GM19455 (cell line): ENCODE data around the gene KCNH3.

Source experiments
- ATAC-seq: cut with Tn5 transposase; IDR thresholded peaks from one replicate; pipeline ENCODE4 v1.9.1; 2021; ENCODE audit not compliant: unreplicated experiment

KCNH3 gene

DNA sequence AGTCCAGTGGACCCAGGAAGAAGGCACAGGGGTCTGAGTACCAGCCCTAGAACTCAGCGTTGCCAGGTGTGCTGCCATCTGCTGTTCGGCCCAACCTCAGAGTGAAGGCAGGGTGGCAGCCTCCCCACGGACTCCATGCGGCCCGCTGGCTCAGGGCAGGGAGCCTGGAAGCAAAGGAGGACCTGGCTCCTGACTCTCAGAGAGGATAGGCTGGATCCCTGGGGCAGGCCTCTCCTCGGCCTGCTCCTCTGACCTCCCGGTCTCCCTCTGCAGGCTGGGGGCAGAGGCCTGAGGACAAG is 19.0 kb downstream of the KCNH3 start:
- ATAC-seq: no peak

- ATAC-seq: no peak
Observed at GRCh38 chr12:49558526-49558925, 19.7 kb downstream of the KCNH3 start.

DNA sequence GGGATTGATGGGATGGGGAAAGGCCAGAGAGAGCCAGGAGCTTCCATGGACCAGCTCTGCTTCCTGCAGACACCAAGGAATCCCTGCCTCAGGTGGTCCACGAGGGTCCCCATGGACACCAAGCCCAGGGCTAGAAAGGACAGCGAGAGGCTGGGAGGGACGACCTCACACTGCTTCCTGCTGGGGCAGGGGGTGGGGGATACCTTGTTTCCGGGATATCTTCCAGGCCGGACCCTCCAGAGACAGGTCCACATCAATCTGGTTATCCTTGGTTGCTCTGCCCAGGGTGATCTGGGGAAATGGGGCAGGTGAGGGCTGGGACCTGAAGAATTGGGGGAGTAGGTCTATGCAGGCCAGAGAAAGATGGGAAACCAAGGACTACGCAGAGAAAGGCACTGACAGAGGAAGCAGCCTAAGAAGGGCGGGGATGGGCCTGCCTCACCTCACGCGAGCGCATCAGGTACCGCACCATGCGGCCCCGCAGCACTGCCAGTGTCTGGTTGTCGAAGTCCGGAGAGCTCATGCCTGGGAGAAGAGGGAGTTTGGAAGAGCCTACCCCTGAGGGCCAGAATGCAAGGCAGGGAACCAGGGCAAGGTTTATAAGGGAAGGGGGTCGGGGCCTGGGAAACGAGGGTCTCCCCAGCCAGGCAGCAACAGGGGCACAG is 20.3 kb downstream of the KCNH3 start:
- no peak for ATAC-seq

- ATAC-seq: no peak
Observed at GRCh38 chr12:49560695-49561094, 21.9 kb downstream of the KCNH3 start.

DNA sequence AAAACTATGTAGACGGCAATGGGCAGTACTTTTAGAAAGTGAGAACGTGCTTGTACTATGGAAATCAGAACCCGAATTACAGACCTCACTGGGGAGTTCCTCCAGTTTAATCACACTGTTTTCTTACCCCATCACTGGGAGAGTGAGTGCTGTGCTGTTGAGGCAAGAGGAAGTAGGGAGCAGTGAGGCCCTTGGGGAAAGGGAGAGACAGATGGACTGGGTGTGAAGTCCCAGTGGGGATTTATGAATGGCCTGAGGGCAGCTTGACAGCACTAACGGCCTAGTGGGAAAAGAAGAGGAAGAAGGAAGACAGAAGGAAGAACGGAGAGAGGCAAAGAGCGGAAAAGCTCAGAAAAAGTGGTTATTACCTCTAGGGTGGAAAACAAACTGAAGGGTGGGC is 23.4 kb downstream of the KCNH3 start:
- ATAC-seq: no peak

DNA sequence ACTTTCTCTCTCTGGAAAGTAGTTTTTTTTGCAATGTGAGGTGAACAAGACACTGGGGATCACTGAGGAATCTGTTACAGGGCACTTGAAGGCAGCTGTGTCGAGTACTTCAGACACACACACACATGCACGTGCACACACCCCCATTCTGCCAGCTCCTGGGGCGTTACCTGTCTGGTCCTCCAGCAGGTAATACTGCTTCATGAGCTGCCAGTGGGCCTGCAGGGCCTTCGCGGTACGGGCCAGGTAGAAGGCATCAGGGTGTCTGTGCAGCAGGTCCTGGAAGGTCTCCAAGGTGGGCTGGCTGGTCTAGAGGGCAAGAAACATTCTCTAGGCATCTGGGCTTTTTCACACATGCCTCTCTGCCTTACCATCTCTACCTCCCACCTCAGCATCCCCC is 24.0 kb downstream of the KCNH3 start:
- no peak for ATAC-seq

DNA sequence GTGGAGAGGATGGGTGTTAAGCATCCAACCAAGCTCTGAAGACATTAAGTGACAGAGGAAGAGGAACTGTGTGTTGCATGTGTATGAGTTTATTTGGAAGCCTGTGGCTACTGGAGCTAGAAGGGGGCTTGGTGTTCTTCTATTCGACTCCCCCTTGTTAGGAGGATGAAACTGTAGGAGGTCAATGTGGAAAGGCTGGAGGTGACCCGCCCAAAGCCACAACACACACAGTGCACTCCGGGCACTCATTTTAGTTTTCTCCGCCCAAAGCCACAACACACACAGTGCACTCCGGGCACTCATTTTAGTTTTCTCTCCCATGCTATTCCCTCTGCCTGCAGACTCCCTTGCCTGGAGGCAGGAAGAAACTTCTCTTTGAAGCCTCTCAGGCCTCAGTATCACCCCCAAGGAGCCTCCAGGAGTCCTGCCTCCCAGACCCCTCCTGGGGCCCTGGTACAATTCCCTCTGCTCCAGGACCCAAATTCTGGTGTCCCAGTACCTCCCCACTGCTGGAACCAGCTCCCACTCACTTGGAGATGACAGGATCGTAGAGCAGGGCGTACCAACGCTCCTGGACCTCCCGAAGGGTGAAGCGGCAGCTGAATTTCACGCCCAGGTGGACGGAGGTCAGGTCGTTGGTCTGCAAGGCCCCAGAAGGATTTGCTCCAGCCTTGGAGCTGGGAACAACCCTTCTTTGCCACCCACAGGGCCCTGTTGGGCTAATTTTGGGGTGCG is 25.3 kb downstream of the KCNH3 start:
- ATAC-seq: no peak

DNA sequence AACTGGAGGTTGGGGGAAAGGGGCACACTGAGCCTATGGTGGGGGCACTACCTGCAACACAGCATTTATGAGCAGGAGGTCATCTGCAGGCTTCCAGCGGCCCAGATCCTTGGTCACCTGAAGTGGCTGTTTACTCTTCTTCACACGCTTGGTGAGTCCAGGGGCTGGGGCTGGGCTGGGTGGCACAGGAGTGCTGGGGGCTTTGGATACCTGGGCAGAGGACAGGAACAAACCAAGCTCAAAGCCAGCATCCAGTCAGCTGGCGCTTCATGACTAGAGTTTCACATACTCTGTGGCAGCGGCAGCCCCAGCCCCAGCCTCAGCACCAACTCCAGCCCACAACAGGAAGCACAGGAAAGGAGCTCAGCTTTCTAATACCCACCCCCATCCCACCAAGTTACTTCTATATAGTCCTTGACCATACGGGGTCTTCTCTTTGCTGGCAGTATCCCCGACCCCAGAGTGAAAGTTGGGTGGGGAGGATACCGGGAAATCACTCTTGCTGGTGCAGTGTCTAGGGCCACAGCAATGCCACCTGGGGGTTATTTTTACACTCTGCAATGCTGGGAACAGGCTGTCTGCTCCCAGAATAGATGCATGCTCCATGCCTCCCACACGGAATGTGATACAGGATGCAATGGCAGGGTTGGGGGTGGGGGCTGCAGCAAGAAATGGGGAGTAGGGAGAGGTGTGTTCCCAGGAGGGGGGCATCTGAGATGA is 26.0 kb downstream of the KCNH3 start:
- no peak for ATAC-seq

DNA sequence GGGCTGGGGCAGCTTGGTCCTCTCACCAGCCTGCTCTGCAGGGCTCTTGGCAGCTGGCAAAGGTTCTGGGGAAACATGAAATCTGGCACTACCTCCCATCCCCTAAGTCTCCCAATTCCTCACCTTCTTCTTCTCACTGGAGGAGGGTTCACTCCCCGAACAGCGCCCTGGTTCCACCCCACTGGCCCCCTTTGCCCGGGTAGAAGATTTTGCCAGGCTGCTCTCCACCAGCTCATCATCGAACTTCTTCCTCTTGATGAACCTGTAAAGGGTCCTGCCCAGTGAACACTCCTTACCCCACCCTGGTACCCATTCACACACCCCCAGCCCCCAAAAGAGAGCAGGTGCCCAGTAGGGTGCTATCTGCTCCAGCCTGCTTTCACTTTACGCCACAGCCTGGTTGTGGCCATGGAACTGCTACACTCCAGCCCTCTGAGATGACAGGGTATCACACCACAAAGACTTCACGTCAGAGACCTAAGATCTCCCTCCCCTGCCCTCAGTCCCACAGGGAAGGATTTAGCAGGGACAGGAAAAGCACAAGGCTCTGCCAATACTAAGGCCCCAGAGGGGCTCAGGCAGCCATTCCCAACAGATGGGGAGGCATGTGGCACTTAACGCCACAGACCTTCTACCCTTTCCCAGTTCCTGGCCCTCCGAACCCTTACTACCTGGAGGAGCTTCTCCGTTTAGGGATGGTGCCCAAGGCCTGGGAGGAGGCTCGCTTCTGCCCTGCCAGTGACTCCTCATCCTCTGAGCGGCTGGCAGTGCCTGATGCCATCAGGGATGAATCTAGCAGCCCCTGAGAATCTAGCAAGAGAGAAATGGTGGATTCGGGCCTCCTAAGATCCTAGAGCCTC is 26.8 kb downstream of the KCNH3 start:
- no peak for ATAC-seq

- ATAC-seq: no peak
Observed at GRCh38 chr12:49566361-49566760, 27.5 kb downstream of the KCNH3 start.

DNA sequence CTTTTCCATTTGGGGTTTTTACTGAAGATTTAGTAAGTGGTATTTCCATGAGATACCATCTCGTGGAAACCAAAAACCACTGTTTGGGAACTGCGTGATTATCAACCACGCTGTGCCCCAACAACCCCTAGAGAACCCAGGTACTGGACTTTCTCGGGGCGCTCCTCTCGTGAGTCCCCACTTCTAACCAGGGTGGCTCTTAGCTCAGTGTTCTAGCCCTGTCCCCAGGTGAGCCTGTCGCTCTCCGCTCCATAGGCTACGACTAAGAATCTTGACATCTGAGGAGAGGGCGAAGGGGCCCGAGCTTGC is 28.4 kb downstream of the KCNH3 start:
- ATAC-seq: peak; percentile 11

DNA sequence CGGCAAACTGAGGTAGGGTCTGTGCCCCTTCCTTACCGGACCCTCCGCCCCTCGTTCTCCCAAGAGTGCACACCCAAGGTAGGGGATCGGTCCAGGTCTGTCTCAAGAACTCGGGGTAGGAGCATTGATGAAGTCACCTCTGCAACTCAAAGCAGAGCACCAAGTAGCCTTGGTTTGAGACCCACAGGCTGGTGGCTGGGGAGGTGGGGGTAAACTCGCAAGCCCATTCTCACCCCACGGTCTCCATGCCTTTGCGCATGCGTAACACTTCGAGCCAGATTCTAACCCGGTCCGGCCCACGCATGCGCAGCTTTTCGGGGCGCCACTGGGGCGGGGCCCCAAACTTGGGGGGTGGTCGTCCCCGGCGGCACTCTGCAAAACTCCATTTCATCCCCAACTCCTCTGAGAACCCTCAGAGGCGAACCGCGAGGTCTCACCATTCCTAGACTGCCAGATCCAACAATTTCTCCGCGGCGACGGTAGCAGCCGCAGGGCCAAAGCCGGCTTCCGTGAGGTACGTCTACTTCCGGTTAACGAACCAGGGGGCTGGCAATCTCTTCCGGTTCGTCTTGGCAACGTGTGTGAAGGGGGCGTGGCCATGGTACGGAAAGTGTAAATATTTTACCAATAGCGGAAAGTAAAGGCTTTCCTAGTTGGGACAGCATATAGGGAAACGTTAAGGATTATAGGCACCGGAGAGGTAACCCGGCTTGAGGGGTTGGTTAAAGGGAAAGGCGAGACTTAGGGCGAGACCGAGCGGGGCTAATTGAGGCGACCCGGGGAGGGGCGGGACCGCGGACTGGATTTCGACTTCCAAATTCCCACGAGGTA is 29.0 kb downstream of the KCNH3 start, which contains the start of gene MCRS1:
MCRS1 (minus strand) TSS at position 532 of the 831 bp plus-strand sequence. CDS start 1,411 bp downstream, outside the sequence.
- ATAC-seq: peak; percentile 83

GRCh38 chr12:49568442-49569162 is 29.8 kb downstream of the KCNH3 start:
- ATAC-seq: peak; percentile 5

- no peak for ATAC-seq
Observed at GRCh38 chr12:49577589-49578315, 38.9 kb downstream of the KCNH3 start.

DNA sequence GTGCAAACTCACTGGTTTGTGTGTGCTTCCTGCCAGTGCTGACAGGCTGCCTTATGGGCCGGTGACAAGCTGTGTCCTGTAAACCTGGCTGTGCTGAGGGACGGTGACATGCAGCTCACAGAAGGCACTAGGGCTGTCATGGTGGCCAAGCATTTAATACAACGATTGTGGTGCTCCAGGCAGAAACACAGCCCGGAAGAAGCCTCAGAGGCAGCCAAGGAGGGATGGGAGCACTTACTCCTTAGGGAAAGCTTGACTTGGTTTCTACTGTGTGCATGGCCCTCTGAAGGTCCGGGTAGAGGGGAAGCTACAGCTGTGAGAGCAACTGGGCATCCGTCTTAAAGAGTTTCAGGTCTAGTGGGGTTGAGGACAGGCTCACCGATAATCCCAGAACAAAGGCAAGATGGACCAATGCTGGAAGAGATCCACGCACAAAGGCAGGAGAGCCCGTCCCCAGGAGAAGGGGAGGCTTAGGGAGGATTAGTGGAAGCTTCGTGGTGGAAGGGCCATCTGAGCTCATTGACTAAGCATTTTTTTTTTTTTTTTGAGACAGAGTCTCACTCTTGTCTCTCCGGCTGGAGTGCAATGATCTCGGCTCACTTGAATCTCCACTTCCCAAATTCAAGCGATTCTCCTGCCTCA is 39.8 kb downstream of the KCNH3 start:
- ATAC-seq: no peak

- no peak for ATAC-seq
Observed at GRCh38 chr12:49580572-49581535, 42.0 kb downstream of the KCNH3 start.

DNA sequence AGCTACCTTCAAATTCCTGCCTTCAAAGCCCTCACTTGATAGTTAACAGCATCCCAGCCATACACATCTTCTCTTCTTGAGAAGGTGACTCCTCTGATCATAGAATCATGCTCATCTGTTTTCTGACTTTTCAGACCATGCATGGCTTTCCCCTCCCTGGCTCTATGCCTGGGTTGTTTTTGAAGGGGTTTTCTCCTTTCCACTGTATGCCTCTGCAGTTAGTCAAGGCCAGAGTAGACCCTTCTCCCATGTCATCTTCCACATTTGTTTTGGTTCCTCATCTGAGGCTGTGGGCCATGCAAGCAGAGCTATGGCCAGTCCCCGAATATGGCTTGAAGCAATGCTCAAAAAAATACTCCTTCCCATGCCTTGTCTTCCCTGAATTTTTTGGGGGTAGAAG is 43.4 kb downstream of the KCNH3 start:
- ATAC-seq: no peak

DNA sequence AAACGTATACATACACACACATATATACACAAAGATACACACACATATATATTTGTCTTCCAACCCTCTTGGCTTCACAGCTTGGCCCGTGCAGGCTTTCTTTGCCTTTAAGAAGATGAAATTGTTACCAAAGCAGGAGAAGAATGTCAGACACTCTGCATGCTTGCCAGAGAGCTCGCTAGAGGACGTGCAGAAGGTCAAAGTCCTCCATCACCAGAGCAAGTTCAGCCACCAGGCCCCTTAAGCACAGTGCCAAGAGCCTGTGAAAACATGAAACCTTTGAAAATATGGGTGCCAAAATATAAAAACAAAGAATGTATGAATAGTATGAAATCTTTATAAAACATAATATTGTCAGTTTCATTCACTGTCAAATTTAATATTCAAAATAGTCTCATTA is 44.0 kb downstream of the KCNH3 start:
- no peak for ATAC-seq
